Colonic mucosa (tissue), 4 donors: ENCODE data around the gene OR6K3. TPM values are rescaled to one million over a fixed set of nuclear protein-coding genes. Genes with fewer than 3 reads are reported as not detected.

Experiments used
- DNase-seq: peaks from one replicate; pipeline ENCODE4 v3.0.0-alpha.2; 2020
- H3K27ac ChIP-seq: fragments of 200-600 bp; one replicate; pipeline ENCODE4 v1.8.0; 2021
- H3K27me3 ChIP-seq: fragments of 200-600 bp; one replicate; pipeline ENCODE4 v1.8.0; 2021
- H3K36me3 ChIP-seq: fragments of 200-600 bp; one replicate; pipeline ENCODE4 v1.8.0; 2021
- H3K4me1 ChIP-seq: fragments of 200-600 bp; one replicate; pipeline ENCODE4 v1.8.0; 2021; ENCODE audit warnings: mild to moderate bottlenecking
- H3K4me3 ChIP-seq: fragments of 200-600 bp; one replicate; pipeline ENCODE4 v1.8.0; 2021
- H3K9ac ChIP-seq, 2 donors: one replicate each; pipeline ENCODE4 v1.7.0; 2013; ENCODE audit warnings: control low read depth in 2 of 2, low read depth in 2 of 2, low read length in 2 of 2
- H3K9me3 ChIP-seq: fragments of 200-600 bp; one replicate; pipeline ENCODE4 v1.8.0; 2021
- CTCF ChIP-seq: fragments of 200-600 bp; IDR thresholded peaks from one replicate; pipeline ENCODE4 v1.8.0; 2022; ENCODE audit warnings: antibody characterized with exemption, mild to moderate bottlenecking
- intact Hi-C: fragments of 100-400 bp; cut with DNase I; formaldehyde crosslinking; loops from one replicate; pipeline ENCODE4 v1.14.1; 2022
- total RNA-seq, 2 donors: library from RNA; stranded (reverse); fragmentation: NEBNext Ultra II Directional in 1 of 2; extraction: Animal tissue kit (Norgen Biotek cat#: 25700) in 1 of 2; gene quantifications; one replicate each; pipeline ENCODE4 v1.2.1, GENCODE V29; 2021
- donor health status: healthy.
- donor health status: DM: no; HTN: no; CAD: no.
- donor health status: DM: no; HTN: no; CAD: no.

The OR6K3 gene
- total RNA-seq = not detected

- no peak for TF ChIP-seq CTCF
- no peak within 1 kb of the TSS for H3K9ac ChIP-seq
- H3K9me3 ChIP-seq = no peaks in the 10 kb centered on the region
- no peaks in the 10 kb centered on the region for H3K36me3 ChIP-seq
- H3K4me1 ChIP-seq = no peaks in the 10 kb centered on the region
- no peak within 1 kb of the TSS for H3K4me3 ChIP-seq
- H3K27me3 ChIP-seq = no peaks in the 10 kb centered on the region
- DNase-seq = no peak
- intact Hi-C loops = no loop called here
- no peak within 1 kb of the TSS for H3K27ac ChIP-seq
Observed at GRCh38 chr1:158720620-158721019, at the start of gene OR6K3. Gene OR6K3, minus strand, starts transcription at chr1:158720720. Its CDS starts 2,605 bp downstream, at chr1:158718115.

GRCh38 chr1:158754420-158754819, 33.9 kb upstream of the OR6K3 start, which contains the start of gene OR6K6:
Gene OR6K6, plus strand, starts transcription at chr1:158754720. Its CDS starts 168 bp downstream, at chr1:158754888.
- Histone ChIP-seq H3K9me3 (no peaks in the 10 kb centered on the region), H3K36me3 (no peaks in the 10 kb centered on the region), H3K27me3 (no peaks in the 10 kb centered on the region), H3K9ac (no peak within 1 kb of the TSS), H3K4me1 (no peaks in the 10 kb centered on the region), H3K4me3 (no peak within 1 kb of the TSS), H3K27ac (no peak within 1 kb of the TSS)
- no peak for TF ChIP-seq CTCF
- no peak for DNase-seq
- intact Hi-C loops = no loop called here

GRCh38 chr1:158752155-158752712, 31.7 kb upstream of the OR6K3 start:
- H3K4me1 ChIP-seq = no peaks in the 10 kb centered on the region
- no peaks in the 10 kb centered on the region for H3K36me3 ChIP-seq
- H3K27me3 ChIP-seq = no peaks in the 10 kb centered on the region
- no peak overlapping the region for H3K4me3 ChIP-seq
- DNase-seq = no peak
- H3K9me3 ChIP-seq = no peaks in the 10 kb centered on the region
- intact Hi-C loops = no loop called here
- TF ChIP-seq CTCF = no peak
- no peak overlapping the region for H3K9ac ChIP-seq
- no peak overlapping the region for H3K27ac ChIP-seq

- intact Hi-C loops = no loop called here
- no peak for DNase-seq
- TF ChIP-seq CTCF = no peak
- no peaks in the 10 kb centered on the region for H3K36me3 ChIP-seq
- no peak overlapping the region for H3K4me3 ChIP-seq
- H3K9me3 ChIP-seq = no peaks in the 10 kb centered on the region
- H3K27ac ChIP-seq = no peak overlapping the region
- no peaks in the 10 kb centered on the region for H3K27me3 ChIP-seq
- no peaks in the 10 kb centered on the region for H3K4me1 ChIP-seq
- H3K9ac ChIP-seq = no peak overlapping the region
Observed at GRCh38 chr1:158735848-158736247, 15.3 kb upstream of the OR6K3 start.

- intact Hi-C loops = no loop called here
- no peak for TF ChIP-seq CTCF
- H3K9ac ChIP-seq = no peak overlapping the region
- H3K4me3 ChIP-seq = no peak overlapping the region
- no peak for DNase-seq
- no peaks in the 10 kb centered on the region for H3K9me3 ChIP-seq
- no peak overlapping the region for H3K27ac ChIP-seq
- H3K27me3 ChIP-seq = no peaks in the 10 kb centered on the region
- H3K4me1 ChIP-seq = no peaks in the 10 kb centered on the region
- no peaks in the 10 kb centered on the region for H3K36me3 ChIP-seq
Observed at GRCh38 chr1:158732524-158732923, 12.0 kb upstream of the OR6K3 start.
